ENCODE data around the gene CRACR2B.

The CRACR2B gene

GRCh38 chr11:839875-840617 is 12.3 kb downstream of the CRACR2B start:
- no peak for DNase-seq

GRCh38 chr11:841981-842369 is 14.3 kb downstream of the CRACR2B start:
- no peak for DNase-seq

GRCh38 chr11:842370-843002 is 14.8 kb downstream of the CRACR2B start, which contains the start of the genes POLR2L and TSPAN4:
Gene POLR2L, minus strand, starts transcription at chr11:842529. Its CDS starts 21 bp downstream, at chr11:842508.
Gene TSPAN4, plus strand, starts transcription at chr11:842852. Its CDS starts 7,453 bp downstream, at chr11:850305.
- peak; percentile 46 to 75 for DNase-seq

GRCh38 chr11:843086-843734 is 15.5 kb downstream of the CRACR2B start:
- no peak for DNase-seq

GRCh38 chr11:843818-844692 is 16.3 kb downstream of the CRACR2B start:
- DNase-seq: no peak

GRCh38 chr11:844693-845644 is 17.2 kb downstream of the CRACR2B start:
- DNase-seq: no peak

GRCh38 chr11:845872-846495 is 18.3 kb downstream of the CRACR2B start:
- DNase-seq: no peak

GRCh38 chr11:846496-847098 is 18.9 kb downstream of the CRACR2B start:
- DNase-seq: no peak

GRCh38 chr11:847876-848275 is 20.2 kb downstream of the CRACR2B start:
- no peak for DNase-seq

- DNase-seq: no peak
Measured at GRCh38 chr11:848380-848931, 20.7 kb downstream of the CRACR2B start.

GRCh38 chr11:849104-849824 is 21.5 kb downstream of the CRACR2B start:
- peak; percentile 31 to 59 for DNase-seq

GRCh38 chr11:849951-850774 is 22.4 kb downstream of the CRACR2B start:
- DNase-seq: peak in 1 of 2 experiments; percentile 59

GRCh38 chr11:850775-851763 is 23.4 kb downstream of the CRACR2B start:
- peak; percentile 22 to 54 for DNase-seq

- DNase-seq: no peak
Measured at GRCh38 chr11:852762-853161, 25.0 kb downstream of the CRACR2B start.

GRCh38 chr11:853682-854448 is 26.1 kb downstream of the CRACR2B start:
- DNase-seq: no peak

- DNase-seq: no peak
Measured at GRCh38 chr11:854601-855329, 27.0 kb downstream of the CRACR2B start.

Measured in NCI-H524 (cell line).